ENCODE data around the gene FOXC2.

DNA sequence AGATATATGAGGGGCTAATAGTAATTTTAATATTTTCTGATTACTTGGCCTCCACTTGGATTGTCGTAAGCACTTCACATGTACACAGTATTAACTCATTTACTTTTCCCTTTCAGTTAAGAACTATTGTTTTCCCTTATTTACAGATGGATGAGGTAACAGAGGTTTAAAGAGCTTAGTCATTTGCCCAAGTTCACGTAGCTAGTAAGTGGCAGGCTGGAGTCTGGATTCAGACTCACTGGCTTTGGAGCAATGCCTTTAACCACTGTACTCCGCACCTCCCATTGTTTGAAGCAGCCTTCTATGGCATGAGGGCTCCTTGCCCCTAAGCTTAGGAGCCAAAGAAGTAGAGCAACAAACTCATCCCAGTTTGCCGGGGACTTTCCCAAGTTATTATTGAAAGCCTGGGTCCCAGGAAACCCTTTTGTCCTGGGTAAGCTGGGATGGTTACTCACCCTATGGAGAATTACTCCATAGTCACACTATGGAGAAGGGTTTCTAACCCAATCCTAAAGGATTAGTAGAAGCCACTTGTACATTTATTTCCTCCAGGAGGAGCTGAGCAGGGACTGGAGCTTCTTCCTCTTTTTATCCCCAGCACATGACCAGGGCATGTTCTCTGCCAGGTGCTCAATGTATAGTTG is 24.0 kb downstream of the FOXC2 start:
- TF ChIP-seq CTCF (IDR thresholded peaks at IDR 0.05): no peak
- no peak for TF ChIP-seq POLR2A (IDR thresholded peaks at IDR 0.05)
